Breast epithelium (tissue), 3 donors: ENCODE results near the gene BAIAP2L2.
"Not testable (repeated sequence)": the region's sequence is repeated elsewhere in the genome, so short reads cannot be mapped to it uniquely, and the experiment has no call there.

ENCODE experiments used
- POLR2A ChIP-seq: fragments of 450-650 bp; IDR thresholded peaks from one replicate; pipeline ENCODE4 v1.6.1; 2016; ENCODE audit warnings: antibody characterized with exemption, mild to moderate bottlenecking, moderate library complexity
- TF ChIP-seq, protein P1 (sequence below), 3 donors: fragments of 450-650 bp; IDR thresholded peaks; one replicate each; pipeline ENCODE4 v1.5.1; 2016 to 2017; ENCODE audit warnings: antibody characterized with exemption in 3 of 3, mild to moderate bottlenecking in 3 of 3, moderate library complexity in 3 of 3

DNA sequence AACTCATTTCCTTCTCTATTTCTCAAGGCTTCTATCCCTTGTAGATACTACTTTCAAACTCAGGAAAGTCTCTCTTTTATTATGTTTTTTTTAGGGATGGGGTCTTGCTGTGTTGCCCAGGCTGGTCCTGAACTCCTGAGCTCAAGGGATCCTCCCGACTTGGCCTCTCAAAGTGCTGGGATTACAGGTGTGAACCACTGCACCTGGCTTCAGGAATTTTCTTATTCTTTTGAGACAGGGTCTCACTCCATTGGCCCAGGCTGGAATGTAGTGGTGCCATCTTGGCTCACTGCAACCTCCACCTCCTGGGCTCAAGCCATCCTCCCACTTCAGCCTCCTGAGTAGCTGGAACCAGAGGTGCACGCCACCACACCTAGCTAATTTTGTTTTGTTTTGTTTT lies 31.3 kb downstream of the BAIAP2L2 start:
- TF ChIP-seq POLR2A: not testable (repeated sequence)
- TF ChIP-seq, protein P1, sequence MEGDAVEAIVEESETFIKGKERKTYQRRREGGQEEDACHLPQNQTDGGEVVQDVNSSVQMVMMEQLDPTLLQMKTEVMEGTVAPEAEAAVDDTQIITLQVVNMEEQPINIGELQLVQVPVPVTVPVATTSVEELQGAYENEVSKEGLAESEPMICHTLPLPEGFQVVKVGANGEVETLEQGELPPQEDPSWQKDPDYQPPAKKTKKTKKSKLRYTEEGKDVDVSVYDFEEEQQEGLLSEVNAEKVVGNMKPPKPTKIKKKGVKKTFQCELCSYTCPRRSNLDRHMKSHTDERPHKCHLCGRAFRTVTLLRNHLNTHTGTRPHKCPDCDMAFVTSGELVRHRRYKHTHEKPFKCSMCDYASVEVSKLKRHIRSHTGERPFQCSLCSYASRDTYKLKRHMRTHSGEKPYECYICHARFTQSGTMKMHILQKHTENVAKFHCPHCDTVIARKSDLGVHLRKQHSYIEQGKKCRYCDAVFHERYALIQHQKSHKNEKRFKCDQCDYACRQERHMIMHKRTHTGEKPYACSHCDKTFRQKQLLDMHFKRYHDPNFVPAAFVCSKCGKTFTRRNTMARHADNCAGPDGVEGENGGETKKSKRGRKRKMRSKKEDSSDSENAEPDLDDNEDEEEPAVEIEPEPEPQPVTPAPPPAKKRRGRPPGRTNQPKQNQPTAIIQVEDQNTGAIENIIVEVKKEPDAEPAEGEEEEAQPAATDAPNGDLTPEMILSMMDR (IDR thresholded peaks at IDR 0.05): not testable (repeated sequence)
